Measurements from ENCODE around the gene KCNMB3.
"Not testable (repeated sequence)": the region's sequence is repeated elsewhere in the genome, so short reads cannot be mapped to it uniquely, and the experiment has no call there.

KCNMB3 gene

GRCh38 chr3:179263134-179263533 lies 12.2 kb upstream of the KCNMB3 start:
- DNase-seq = no peak

GRCh38 chr3:179260949-179261765 lies 10.2 kb upstream of the KCNMB3 start:
- DNase-seq = no peak

- not testable (repeated sequence) for DNase-seq
These were observed 9.2 kb upstream of the KCNMB3 start for GRCh38 chr3:179259959-179260756.

- no peak for DNase-seq
These were observed 7.9 kb upstream of the KCNMB3 start for GRCh38 chr3:179258820-179259219.

- DNase-seq = not testable (repeated sequence)
These were observed 6.8 kb upstream of the KCNMB3 start for GRCh38 chr3:179257742-179258141.

GRCh38 chr3:179256813-179257212 lies 5.9 kb upstream of the KCNMB3 start:
- no peak for DNase-seq

GRCh38 chr3:179247289-179248015 lies 3.5 kb downstream of the KCNMB3 start:
- DNase-seq = no peak

- no peak for DNase-seq
These were observed 6.0 kb downstream of the KCNMB3 start for GRCh38 chr3:179244878-179245277.

- not testable (repeated sequence) for DNase-seq
These were observed 8.1 kb downstream of the KCNMB3 start for GRCh38 chr3:179242859-179243258.

GRCh38 chr3:179240299-179240698 lies 10.6 kb downstream of the KCNMB3 start:
- not testable (repeated sequence) for DNase-seq

GRCh38 chr3:179236669-179237301 lies 14.1 kb downstream of the KCNMB3 start:
- DNase-seq = no peak

GRCh38 chr3:179234199-179234598 lies 16.7 kb downstream of the KCNMB3 start:
- DNase-seq = no peak

GRCh38 chr3:179233043-179233442 lies 17.9 kb downstream of the KCNMB3 start:
- DNase-seq = no peak

GRCh38 chr3:179229177-179229576 lies 21.7 kb downstream of the KCNMB3 start:
- no peak for DNase-seq

GRCh38 chr3:179227349-179227748 lies 23.6 kb downstream of the KCNMB3 start:
- DNase-seq = no peak

- no peak for DNase-seq
These were observed 26.3 kb downstream of the KCNMB3 start for GRCh38 chr3:179224584-179224983.

GRCh38 chr3:179223548-179223947 lies 27.4 kb downstream of the KCNMB3 start:
- DNase-seq = no peak

- not testable (repeated sequence) for DNase-seq
These were observed 32.7 kb downstream of the KCNMB3 start for GRCh38 chr3:179218213-179218612.

- DNase-seq = not testable (repeated sequence)
These were observed 35.4 kb downstream of the KCNMB3 start for GRCh38 chr3:179215550-179215949.

GRCh38 chr3:179200790-179201189 lies 50.1 kb downstream of the KCNMB3 start:
- DNase-seq = no peak

GRCh38 chr3:179196700-179197099 lies 54.2 kb downstream of the KCNMB3 start:
- no peak for DNase-seq

GRCh38 chr3:179196098-179196497 lies 54.8 kb downstream of the KCNMB3 start:
- DNase-seq = no peak

GRCh38 chr3:179194931-179195330 lies 56.0 kb downstream of the KCNMB3 start:
- no peak for DNase-seq
